ENCODE measurements around the gene PYHIN1.

Gene PYHIN1

DNA sequence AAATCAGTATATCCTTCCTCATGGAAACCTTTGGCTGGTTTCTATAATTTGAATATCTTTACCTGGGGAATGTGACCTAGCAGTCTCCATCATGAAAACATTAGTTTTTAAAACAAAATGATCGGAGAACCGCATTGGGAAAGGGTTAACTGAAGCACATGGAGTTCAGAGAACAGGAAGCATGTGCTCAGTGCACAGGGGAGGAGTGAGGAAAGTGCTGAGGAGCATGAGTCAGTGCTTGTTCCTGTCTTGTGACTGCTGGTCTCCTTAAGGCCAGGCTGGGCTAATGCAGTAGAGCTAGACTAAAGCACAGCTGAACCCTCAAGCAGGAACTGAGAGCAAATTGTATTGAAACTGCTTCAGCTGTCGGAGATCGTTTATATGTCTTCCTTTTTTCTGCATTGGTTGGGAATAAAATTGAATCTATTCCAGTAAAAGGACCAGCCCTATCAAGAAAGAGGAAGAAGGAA, 84.1 kb downstream of the PYHIN1 start:
- DNase-seq: no peak

DNA sequence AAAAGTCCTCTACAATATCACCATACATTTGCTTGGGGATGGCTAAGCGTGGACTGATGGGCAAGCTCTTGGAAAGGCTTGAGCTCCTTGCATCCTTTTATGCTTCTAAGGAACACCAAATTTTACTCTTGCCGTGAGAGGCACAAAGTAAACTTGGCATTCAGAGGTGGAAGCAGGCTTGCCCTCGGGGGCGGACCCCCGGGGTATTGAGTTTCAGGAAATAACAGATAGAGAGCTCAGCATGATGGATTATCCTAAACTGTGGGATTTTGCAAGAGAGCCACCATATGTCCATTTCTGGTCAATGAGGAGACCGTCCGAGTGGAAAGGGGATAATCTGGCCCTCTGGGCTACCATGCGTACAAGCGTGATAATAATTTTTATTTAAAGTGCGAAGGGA, 92.4 kb downstream of the PYHIN1 start:
- no peak for DNase-seq

DNA sequence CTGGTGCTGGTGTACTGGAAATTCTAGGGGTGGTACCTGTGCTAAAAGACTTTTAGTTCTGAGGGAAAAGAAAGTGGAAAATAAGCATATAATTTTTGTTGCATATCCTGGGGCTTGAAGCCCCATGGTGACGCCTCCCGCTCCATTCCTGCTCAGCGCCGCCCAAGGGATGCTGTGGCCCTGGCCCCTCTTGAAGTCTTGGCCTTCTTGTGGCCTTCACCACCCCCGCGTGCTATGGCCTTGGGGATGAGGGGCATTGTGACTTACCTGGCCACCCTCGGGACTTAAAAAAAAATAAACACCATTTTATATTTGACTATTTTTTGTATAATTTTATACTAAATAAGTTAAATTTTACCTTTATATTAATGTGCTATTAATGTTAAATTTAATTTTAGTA, 93.7 kb downstream of the PYHIN1 start:
- no peak for DNase-seq

All from effector CD8-positive, alpha-beta T cell (primary cell).